Measurements from ENCODE around the gene TRPV2.

DNA sequence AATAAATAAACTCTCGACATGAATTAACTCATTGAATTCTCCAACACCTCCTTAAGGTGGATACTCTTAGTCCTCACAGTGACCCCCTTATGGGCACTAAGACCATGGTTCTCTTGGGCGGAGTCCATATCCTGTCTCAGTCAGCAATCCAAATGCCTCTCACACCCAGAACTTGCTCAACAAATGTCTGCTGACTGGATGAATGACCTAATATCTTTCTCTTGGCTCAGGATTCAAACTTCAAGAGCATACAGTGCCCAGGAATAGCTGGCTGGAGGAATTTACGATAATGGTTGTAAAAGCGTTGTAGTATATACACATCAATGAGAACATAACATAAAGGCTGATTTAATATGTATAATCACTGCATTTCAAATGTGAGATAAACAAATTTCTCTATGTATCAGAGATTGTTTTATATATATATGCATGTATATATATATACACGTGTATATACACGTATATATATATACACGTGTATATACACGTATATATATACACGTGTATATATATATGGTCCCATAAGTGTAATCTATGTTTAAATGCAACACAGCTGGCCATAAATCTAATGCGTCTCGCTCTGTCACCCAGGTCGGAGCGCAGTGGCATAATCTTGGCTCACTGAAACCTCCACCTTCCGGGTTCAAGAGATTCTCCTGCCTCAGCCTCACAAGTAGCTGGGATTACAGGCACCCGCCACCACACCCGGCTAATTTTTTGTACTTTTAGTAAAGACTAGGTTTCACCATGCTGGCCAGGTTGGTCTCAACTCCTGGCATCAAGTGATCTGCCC, 41.0 kb upstream of the TRPV2 start:
- TF ChIP-seq, protein P1, sequence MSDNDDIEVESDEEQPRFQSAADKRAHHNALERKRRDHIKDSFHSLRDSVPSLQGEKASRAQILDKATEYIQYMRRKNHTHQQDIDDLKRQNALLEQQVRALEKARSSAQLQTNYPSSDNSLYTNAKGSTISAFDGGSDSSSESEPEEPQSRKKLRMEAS (IDR thresholded peaks at IDR 0.05), result no peak
- TF ChIP-seq, protein P2, sequence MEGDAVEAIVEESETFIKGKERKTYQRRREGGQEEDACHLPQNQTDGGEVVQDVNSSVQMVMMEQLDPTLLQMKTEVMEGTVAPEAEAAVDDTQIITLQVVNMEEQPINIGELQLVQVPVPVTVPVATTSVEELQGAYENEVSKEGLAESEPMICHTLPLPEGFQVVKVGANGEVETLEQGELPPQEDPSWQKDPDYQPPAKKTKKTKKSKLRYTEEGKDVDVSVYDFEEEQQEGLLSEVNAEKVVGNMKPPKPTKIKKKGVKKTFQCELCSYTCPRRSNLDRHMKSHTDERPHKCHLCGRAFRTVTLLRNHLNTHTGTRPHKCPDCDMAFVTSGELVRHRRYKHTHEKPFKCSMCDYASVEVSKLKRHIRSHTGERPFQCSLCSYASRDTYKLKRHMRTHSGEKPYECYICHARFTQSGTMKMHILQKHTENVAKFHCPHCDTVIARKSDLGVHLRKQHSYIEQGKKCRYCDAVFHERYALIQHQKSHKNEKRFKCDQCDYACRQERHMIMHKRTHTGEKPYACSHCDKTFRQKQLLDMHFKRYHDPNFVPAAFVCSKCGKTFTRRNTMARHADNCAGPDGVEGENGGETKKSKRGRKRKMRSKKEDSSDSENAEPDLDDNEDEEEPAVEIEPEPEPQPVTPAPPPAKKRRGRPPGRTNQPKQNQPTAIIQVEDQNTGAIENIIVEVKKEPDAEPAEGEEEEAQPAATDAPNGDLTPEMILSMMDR (IDR thresholded peaks at IDR 0.05; ENCODE audit: low read depth, low read length, missing input control), result no peak
- TF ChIP-seq, protein P3, sequence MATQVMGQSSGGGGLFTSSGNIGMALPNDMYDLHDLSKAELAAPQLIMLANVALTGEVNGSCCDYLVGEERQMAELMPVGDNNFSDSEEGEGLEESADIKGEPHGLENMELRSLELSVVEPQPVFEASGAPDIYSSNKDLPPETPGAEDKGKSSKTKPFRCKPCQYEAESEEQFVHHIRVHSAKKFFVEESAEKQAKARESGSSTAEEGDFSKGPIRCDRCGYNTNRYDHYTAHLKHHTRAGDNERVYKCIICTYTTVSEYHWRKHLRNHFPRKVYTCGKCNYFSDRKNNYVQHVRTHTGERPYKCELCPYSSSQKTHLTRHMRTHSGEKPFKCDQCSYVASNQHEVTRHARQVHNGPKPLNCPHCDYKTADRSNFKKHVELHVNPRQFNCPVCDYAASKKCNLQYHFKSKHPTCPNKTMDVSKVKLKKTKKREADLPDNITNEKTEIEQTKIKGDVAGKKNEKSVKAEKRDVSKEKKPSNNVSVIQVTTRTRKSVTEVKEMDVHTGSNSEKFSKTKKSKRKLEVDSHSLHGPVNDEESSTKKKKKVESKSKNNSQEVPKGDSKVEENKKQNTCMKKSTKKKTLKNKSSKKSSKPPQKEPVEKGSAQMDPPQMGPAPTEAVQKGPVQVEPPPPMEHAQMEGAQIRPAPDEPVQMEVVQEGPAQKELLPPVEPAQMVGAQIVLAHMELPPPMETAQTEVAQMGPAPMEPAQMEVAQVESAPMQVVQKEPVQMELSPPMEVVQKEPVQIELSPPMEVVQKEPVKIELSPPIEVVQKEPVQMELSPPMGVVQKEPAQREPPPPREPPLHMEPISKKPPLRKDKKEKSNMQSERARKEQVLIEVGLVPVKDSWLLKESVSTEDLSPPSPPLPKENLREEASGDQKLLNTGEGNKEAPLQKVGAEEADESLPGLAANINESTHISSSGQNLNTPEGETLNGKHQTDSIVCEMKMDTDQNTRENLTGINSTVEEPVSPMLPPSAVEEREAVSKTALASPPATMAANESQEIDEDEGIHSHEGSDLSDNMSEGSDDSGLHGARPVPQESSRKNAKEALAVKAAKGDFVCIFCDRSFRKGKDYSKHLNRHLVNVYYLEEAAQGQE (IDR thresholded peaks at IDR 0.05), result no peak
- TF ChIP-seq RAD21 (IDR thresholded peaks at IDR 0.05), result no peak
- no peak for TF ChIP-seq YY1 (IDR thresholded peaks at IDR 0.05)
- no peak for TF ChIP-seq SP1 (IDR thresholded peaks at IDR 0.05)
- no peak for TF ChIP-seq TAF1 (conservative IDR thresholded peaks at IDR 0.05)
- TF ChIP-seq HNF4G (IDR thresholded peaks at IDR 0.05), result no peak
- TF ChIP-seq FOXA1 (IDR thresholded peaks at IDR 0.05), result no peak
- no peak for TF ChIP-seq RXRA (IDR thresholded peaks at IDR 0.05)
- TF ChIP-seq, protein P4, sequence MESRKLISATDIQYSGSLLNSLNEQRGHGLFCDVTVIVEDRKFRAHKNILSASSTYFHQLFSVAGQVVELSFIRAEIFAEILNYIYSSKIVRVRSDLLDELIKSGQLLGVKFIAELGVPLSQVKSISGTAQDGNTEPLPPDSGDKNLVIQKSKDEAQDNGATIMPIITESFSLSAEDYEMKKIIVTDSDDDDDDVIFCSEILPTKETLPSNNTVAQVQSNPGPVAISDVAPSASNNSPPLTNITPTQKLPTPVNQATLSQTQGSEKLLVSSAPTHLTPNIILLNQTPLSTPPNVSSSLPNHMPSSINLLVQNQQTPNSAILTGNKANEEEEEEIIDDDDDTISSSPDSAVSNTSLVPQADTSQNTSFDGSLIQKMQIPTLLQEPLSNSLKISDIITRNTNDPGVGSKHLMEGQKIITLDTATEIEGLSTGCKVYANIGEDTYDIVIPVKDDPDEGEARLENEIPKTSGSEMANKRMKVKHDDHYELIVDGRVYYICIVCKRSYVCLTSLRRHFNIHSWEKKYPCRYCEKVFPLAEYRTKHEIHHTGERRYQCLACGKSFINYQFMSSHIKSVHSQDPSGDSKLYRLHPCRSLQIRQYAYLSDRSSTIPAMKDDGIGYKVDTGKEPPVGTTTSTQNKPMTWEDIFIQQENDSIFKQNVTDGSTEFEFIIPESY (IDR thresholded peaks at IDR 0.05), result no peak
- TF ChIP-seq EGR1 (IDR thresholded peaks at IDR 0.05; ENCODE audit: low read depth in 2 of 2), result no peak
